ENCODE data around the gene KLF12.

Gene KLF12

DNA sequence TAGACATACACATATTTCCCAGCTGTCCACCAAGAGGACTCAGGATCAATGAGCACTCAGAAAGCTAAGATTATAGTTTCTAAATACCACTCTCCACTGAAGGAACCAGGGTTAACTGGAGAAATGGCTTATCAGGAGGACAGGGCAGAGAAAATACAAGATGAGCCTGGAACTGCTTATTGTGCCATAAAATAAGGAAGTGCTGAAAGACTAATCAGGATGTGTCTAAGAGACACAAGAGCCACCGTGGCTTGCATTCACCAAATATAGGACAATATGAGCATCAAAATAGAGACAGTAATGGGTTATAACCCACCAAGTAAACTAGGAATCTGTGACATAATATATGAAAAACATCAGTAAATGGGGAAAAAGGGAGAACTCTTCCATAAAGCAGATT, 32.8 kb downstream of the KLF12 start:
- DNase-seq: no peak

DNA sequence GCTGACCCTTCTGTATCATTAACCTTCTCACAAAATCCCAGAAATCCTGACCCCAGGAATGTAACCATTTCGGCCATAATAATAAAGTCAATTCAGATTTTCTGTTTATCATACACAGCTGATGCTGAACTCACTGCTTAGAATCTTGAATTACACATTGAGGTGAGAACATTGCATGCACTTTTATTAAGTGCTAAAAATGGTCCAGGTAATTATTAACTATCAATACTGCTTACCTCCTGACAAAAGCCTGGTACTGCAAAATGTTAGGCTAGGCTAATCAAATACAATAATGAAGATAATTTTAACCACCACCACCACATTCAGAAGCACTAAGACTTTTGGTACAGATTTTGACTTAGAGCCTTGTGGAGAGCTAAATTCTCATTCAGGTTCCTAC, 36.1 kb downstream of the KLF12 start:
- no peak for DNase-seq

GRCh38 chr13:74097116-74097515, 37.1 kb downstream of the KLF12 start:
- DNase-seq: no peak

GRCh38 chr13:74093691-74094090, 40.5 kb downstream of the KLF12 start:
- DNase-seq: no peak

DNA sequence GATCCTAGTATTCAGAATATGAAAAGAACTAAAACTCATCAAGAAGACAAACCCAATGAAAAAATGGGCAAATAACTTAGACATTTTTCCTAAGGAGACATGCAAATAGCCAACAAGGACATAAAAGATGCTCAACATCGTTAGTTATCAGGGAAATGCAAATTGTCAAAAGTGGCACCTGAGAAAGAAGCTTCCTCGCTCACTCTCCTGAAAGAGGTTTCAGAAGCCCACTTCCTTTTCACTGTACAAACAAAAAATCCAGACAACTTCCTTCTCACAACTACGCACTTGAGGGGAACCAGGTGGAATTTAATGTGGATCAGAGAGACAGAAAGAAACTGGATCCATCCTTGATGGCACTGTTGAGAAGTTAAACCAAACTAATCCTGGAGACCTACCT, 41.5 kb downstream of the KLF12 start:
- no peak for DNase-seq

DNA sequence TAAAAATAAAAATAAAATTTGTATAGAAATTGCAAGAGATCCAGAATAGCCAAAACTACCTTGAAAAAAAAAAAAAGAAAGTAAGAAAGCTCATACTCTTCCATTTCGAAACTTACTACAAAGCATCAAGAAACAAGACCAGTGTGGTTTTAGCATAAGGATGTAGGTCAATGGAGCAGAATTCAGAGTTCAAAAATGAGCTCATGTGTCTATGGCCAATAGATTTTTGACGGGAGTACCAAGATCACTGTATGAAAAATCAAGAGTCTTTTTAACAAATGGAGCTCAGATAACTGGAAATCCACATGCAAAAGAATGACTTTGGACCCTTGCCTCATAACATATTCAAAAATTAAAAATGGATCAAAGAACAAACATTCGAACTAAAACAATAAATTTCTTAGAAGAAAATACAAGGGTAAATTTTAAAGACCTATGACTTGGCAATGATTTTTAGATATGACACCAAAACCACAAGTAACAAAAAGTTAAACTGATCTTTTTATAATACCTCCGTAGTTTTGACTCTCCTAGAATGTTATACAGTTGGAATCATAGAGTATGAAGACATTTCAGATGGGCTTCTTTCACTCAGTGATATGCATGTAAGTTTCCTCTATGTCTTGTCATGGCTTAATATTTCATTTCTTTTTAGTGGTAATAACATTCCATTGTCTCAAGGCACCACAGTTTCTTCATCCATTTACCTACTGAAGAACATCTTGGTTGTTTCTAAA, 43.2 kb downstream of the KLF12 start:
- DNase-seq: no peak

DNA sequence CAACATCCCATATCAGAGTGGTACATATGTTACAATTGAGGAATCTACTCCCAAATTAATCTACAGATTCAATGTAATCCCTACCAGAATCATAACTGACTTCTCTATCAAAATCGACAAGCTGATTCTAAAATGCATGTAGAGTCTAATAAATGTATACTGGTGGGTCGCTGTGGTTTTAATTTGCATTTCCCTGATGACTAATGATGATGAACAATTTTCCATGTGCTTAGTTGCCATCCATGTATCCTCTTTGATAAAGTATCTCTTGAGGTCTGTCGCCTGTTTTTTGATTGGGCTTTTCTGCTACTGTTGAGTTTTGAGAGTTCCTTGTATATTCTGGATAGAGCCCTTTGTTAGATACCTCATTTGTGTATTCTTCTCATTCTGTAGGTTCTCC, 43.8 kb downstream of the KLF12 start:
- DNase-seq: no peak

- no peak for DNase-seq
These were observed 46.8 kb downstream of the KLF12 start for GRCh38 chr13:74087357-74087756.

Data from activated gamma-delta T cell (primary cell).